ENCODE results near the gene PRMT1. TPM values are rescaled to one million over a fixed set of nuclear protein-coding genes. Genes with fewer than 3 reads are reported as not detected.

PRMT1 gene
- total and polyA plus RNA-seq, 2 of the 13 experiments (the other 11 are each of a cell fraction or from before 2014, with no cell fraction given): 324 to 374 TPM

GRCh38 chr19:49672131-49672919 lies 4.7 kb upstream of the PRMT1 start (continued):
- TF ChIP-seq AFF4 (CRISPR knock-in tag; IDR thresholded peaks at IDR 0.05) (no peak), MYNN (CRISPR knock-in tag; IDR thresholded peaks at IDR 0.05; ENCODE audit: low read depth) (no peak), ZKSCAN1 (IDR thresholded peaks at IDR 0.05; ENCODE audit: low read length) (peak; percentile 90), ZNF12 (CRISPR knock-in tag; IDR thresholded peaks at IDR 0.05) (no peak), HMG20B (CRISPR knock-in tag; conservative IDR thresholded peaks at IDR 0.05) (peak; percentile 74), HNF4G (IDR thresholded peaks at IDR 0.05; ENCODE audit: borderline replicate concordance, low read depth, low read length) (peak; percentile 96), HNF4G (CRISPR knock-in tag; IDR thresholded peaks at IDR 0.05; ENCODE audit: borderline replicate concordance, low read depth) (peak; percentile 95), NRL (CRISPR knock-in tag; IDR thresholded peaks at IDR 0.05; ENCODE audit: borderline replicate concordance) (no peak), TAF1 (CRISPR knock-in tag; IDR thresholded peaks at IDR 0.05) (peak; percentile 63; the same call in 1 of the 2 replicates), BHLHE40 (IDR thresholded peaks at IDR 0.05; ENCODE audit: low read length) (peak; percentile 39; the same call in 1 of the 2 replicates), MAFF (IDR thresholded peaks at IDR 0.05; ENCODE audit: low read depth, low read length) (no peak), RELA (CRISPR knock-in tag; IDR thresholded peaks at IDR 0.05) (no peak), MED1 (CRISPR knock-in tag; IDR thresholded peaks at IDR 0.05) (peak; percentile 64), FOXK2 (IDR thresholded peaks at IDR 0.05) (peak; percentile 40; the same call in 1 of the 2 replicates), SUZ12 (IDR thresholded peaks at IDR 0.05; ENCODE audit: low read depth, low read length) (no peak), DRAP1 (CRISPR knock-in tag; IDR thresholded peaks at IDR 0.05) (peak; percentile 71), ZBTB14 (CRISPR knock-in tag; IDR thresholded peaks at IDR 0.05) (no peak), MTA3 (CRISPR knock-in tag; IDR thresholded peaks at IDR 0.05) (no peak), ZBTB4 (CRISPR knock-in tag; IDR thresholded peaks at IDR 0.05; ENCODE audit: borderline replicate concordance) (peak; percentile 75; the same call in 1 of the 2 replicates), YEATS2 (CRISPR knock-in tag; IDR thresholded peaks at IDR 0.05; ENCODE audit: borderline replicate concordance) (peak; percentile 56; the same call in 1 of the 2 replicates), ZSCAN31 (CRISPR knock-in tag; IDR thresholded peaks at IDR 0.05; ENCODE audit: low read depth) (0 out of 2 replicates have a peak, but pooled peaks have one; percentile 63), ZSCAN9 (CRISPR knock-in tag; IDR thresholded peaks at IDR 0.05; ENCODE audit: borderline replicate concordance) (no peak; the same call in 1 of the 2 replicates)

All from HepG2 (cell line).